CD4-positive, alpha-beta T cell treated with Interferon gamma for 1 hour (primary cell): ENCODE measurements around the gene PDE2A.

ENCODE experiments used
- DNase-seq: peaks from one replicate; pipeline ENCODE4 v3.0.0-alpha.2; 2020

PDE2A gene

DNA sequence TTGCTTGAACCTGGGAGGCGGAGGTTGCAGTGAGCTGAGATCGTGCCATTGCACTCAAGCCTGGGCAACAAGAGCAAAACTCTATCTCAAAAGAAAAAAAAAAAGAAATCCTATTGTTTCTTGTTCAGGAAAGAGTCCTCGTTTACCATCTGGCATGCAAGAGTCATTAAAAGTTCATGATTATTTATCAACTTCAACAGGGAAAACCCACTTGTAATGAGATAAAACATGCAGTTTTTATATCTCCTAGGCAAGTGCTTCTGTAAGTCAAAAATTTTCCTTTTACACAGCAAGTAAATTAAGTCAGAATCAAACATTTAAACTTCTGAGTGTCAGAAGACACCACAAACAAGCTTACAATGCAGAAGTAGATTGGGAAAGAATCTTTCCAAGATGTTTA lies 145.2 kb downstream of the PDE2A start:
- DNase-seq = no peak

DNA sequence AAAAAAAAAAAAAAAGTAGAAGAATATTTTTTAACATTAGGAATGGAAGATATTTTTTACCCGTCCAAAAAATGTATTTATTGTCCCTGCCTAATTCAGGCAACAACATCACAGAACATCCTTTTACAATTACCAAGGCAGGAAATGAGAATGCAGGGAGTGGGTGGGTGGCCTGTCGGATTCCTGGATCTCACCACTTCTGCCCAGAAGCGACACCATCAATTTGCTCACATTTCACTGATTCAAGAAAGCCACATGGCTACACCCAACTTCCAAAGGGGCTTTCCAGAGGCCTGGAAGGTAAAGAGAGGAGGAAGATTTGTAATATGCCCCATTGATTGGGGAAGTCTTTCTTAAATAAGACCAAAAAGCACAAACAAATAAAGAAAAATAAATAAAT lies 146.1 kb downstream of the PDE2A start:
- DNase-seq = no peak
